Hindlimb muscle (tissue), 1 donor: ENCODE data around the gene ITSN1. TPM values are rescaled to one million over a fixed set of nuclear protein-coding genes. Genes with fewer than 3 reads are reported as not detected.
"Not testable (repeated sequence)": the region's sequence is repeated elsewhere in the genome, so short reads cannot be mapped to it uniquely, and the experiment has no call there.

Experiments
- DNase-seq: peaks from one replicate; pipeline ENCODE4 v3.0.0-alpha.2; 2013
- polyA plus RNA-seq: library from polyadenylated mRNA; unstranded; fragments of 120-200 nt; gene quantifications from one replicate; pipeline ENCODE4 v1.2.1, GENCODE V29; 2013; ENCODE audit not compliant: insufficient read length

ITSN1 gene
- polyA plus RNA-seq, 1 donor = 34.1 TPM

DNA sequence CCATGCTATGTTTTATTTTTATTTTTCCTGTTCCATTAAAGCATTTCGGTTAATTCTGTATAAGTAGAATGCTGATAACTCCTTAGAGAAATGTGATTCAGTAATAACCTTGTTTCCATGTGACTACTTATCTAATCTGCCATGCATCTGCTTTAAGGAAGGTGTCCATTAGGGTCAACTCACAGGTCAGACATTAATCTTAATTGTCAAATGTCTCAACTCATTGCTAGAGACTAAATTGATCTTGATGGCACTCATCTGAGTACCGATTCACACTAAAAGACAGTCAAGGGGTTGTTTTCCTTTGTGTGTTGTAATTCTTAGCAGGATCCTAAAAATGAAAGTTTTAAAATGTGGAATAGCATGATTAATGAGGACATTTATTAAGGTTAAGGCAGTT, 41.8 kb downstream of the ITSN1 start:
- no peak for DNase-seq

DNA sequence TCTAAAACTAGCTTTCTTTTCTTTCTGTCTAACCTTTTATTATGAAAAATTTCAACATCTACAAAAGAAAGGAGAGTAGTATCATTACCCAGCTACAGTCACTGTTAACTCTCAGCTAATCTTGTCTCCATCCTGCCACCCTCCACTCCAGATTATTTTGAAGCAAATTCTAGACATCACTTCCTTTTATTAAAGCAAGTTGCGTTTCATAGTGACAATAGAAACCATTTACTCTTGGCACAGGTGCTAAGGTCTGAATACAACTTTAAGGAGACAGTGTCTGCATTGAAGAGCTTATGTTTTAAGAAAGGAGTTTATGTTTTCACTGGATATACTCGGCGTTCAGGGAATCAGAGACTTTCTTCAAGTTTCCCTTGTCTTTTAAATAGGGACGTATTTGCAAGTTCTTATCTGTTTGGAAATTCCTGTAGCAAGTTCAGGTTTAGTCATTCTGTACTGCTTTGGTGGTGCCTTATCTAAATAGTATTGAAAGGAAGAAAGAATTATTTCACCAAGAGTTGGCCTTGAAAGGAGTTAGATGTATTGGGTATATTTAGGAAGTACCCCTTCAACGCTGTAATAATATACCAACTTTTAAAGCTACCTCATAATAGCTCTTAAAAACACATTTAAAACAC, 42.7 kb downstream of the ITSN1 start:
- no peak for DNase-seq

DNA sequence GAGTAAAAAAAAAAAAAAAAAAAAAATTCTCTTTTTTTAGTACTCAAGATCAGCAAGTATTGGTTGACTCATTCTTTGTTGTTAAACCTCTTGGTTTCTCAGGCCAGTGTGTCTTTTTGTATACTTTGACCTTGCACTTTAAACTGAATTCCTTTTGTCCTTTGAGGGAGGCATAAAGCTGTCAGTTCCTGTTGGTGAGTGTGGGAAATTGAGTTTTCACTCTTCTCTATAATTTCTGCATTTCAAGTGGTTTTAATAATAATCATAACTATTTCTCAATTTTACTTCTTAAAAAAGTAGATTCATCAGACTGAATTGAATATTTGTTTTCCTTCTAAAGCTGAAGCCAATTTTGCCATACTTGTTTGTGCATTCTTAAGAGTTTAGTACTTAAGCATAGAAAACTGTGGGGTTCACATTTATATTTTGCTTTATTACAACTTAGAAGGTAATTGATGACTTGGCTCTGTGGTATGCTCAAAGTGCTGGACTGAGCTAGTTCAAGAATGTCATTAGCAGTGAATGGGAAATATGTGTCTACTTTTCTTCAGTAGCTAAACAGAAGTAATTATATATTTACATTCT, 43.4 kb downstream of the ITSN1 start:
- no peak for DNase-seq

DNA sequence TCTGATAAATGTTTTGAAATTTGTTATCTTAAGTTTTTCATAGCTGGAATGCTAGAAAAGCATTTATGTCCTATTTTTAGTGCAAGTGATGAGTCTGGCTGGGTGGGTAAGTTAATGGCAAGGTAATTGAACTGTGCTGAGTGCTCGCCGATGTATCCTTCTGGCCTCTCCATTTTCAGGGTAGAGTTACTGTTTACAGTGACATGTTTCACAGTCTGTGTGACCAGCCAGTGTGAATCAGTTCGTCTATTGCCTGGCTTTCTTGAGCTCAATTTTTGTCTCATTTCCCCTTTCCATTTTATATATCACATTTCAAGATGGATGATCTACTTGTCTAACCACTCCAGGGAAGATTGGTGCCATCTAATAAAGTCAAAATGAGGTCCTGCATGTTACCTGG, 44.1 kb downstream of the ITSN1 start:
- no peak for DNase-seq

DNA sequence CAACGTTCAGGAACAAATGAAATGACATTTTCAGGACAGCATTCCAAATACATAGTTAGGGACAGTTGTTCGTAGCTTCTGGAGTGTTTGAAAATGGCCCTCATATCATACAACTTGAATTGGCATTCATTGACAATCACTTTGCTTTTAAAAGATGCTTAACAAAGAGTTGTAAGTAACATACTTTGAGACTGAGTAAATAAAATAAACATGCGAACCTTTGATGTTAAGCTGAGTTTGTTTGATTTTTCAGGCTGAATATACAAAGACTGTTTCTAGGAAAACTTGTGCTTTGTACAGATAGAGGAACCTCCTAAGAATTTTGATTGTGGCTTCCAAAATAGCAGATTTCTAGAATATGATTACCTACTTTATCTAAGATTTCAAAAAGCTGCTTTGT, 45.3 kb downstream of the ITSN1 start:
- no peak for DNase-seq

DNA sequence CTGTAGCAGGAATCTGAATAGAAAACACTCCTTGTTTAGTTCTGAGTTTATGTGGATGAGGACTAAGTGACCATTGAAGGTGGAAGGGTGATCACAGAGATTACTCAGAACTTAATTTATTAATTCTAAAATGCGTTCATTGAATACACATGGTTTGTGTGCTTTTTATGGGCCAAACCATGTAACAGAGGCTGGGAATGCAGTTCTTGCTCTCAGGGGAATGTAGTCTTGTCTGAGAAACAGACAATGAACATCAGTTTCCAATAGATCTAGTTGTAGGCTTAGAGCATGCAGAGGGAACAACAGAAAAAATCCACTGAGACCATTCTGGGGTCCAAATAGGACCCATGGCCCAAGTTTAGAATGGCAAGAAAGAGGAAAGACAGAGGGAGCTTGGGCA, 46.1 kb downstream of the ITSN1 start:
- DNase-seq = no peak

DNA sequence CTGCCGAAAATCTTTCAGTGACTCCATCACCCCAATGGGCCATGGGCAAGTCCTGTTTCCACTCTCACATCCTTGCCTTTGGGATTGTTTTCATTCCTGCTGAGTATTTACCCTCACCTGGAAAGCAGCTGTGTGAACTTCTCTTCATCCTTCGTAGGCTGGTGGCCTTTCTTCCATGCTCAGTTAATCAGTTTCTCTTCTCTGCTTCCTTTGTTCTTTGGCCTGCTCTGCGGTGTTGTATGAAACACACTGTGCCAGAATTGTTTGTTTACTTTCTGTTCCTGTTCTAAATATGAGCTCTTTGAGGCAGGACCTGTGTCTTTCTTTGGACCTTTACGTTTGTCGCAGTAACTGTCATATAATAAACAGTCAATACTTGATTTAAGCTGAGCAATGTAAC, 48.6 kb downstream of the ITSN1 start:
- DNase-seq = no peak

DNA sequence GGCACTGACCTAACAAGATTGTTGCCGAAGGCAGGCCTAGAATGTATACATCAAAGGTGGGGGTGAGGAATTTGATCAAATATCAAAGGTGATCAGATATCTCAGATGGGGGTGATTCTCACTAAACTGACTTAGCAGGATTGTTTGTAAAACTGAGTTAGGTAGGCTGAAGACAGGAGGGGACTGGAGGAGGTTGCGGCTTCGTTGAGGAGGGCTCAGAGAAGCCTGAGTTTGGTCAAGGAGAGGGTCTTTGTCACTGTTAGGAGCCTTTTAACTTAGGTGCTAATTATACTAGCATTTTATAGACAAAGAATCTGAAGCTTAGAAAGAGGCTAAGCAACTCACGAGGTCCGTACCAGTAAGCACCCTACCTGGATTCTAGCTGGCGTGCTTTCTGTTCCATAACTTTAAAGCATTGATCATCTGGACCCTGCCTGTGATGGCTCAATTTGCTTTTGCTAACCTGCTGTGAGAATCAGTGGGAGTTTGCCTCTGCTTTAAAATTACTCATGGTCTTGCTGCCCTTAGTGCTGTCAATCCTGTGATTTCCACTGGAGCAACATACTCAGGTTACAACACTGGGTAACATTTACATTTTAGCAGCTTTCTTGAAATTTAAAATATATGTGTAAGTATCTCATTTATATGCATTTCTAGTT, 49.8 kb downstream of the ITSN1 start:
- no peak for DNase-seq

DNA sequence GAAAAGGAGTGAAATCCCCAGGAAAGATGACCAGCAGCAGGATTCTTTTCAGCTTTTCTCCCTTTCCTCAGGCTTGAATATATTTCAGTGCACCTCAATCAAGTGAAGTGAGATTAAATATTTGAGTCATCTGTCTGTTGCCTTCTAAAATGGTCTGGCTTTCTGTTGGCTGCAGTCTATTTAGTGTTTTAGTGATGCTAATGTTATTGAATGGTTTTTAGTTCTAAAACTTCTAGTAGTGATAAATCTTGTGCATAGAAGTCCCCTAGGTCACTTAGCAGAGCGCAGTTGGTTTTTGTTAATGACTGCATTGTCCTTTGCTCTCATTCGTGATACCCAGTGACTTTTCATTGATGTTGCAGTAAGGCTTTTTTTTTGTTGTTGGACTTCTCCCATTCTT, 53.5 kb downstream of the ITSN1 start:
- DNase-seq = no peak

DNA sequence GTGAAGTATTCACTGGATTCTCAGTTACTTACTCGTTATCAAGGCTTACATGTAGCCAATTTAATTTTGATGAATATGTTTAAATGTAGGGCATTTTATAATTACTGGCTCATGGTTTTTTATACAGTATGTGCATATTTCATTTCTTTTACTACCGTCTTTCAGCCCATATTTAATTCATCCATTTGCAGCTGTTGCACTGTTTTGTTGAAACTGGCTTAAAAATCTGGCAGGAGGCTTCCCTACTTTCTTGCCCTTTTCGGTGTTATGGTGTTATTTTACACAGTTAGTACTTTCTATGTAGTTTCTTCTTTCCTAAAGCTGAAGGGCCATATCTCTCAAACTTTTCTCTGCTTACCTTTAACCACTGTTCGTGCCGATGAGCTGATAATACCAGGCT, 54.2 kb downstream of the ITSN1 start:
- no peak for DNase-seq

DNA sequence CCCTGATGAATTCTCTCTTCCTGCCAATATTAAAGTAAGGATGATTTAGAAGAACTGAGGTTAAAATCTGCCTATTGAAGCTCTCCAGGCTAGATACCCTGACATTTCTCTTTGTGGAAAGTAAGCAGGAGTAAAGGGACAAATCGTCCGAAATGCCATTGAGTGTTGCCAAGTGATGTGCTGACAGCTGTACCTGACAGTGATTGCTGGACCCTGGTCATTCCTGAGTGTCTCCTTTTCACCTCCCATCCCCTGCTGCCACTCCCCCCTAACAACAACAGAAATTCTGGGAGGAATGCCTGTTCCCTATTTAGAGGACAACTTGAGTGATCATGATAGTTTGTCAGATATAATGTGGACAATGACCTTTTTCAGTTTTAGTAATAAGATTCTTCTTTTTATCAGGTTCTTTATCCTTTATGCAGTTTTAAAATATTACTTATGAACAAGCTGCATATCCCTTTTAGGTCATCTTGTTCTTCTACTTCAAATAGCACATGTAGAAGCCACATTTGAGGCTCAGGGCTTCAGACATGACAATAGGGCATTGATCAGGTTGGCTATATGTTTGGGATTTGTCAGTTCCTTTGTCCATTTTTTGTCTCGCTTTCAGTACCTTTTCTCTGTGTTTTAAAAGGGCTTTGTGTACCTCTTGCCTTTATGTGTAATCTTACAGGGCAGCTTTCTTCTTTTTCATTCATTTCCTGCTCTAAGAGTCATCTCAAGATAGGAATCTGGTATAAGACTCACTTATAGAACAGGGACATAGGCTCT, 56.0 kb downstream of the ITSN1 start:
- DNase-seq = no peak

DNA sequence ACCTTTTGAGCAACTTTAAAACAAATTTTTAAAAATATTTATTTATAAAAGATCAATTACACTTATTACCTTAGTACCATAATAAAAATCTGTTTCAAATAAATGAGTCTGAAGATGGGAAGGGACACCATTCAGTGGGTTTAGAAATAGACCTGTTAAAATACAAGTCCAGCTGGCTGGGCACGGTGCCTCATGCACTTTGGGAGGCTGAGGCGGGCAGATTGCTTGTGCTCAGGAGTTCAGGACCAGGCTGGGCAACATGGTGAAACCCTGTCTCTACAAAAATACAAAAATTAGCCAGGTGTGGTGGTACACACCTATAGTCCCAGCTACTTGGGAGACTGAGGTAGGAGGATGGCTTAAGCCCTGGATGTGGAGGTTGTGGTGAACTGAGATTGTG, 57.0 kb downstream of the ITSN1 start:
- no peak for DNase-seq

DNA sequence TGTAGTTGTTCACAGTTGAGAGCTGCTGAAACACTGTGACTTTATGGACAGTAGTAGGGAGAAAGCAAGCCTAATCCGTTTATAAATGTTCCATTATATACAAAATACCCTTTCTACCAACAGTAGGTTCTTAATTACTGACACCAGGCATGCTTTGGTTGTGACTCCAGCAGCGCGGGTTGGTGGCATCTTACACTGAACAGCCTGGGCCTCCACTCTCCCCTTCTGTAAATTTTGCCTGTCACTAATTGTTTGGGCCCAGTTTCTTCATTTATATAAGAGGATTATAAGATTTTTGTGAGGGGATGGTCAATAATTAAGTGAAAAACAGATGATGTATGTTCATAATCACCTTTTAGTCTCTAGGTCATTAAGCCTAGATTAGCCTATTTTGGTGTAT, 58.2 kb downstream of the ITSN1 start:
- DNase-seq = no peak

DNA sequence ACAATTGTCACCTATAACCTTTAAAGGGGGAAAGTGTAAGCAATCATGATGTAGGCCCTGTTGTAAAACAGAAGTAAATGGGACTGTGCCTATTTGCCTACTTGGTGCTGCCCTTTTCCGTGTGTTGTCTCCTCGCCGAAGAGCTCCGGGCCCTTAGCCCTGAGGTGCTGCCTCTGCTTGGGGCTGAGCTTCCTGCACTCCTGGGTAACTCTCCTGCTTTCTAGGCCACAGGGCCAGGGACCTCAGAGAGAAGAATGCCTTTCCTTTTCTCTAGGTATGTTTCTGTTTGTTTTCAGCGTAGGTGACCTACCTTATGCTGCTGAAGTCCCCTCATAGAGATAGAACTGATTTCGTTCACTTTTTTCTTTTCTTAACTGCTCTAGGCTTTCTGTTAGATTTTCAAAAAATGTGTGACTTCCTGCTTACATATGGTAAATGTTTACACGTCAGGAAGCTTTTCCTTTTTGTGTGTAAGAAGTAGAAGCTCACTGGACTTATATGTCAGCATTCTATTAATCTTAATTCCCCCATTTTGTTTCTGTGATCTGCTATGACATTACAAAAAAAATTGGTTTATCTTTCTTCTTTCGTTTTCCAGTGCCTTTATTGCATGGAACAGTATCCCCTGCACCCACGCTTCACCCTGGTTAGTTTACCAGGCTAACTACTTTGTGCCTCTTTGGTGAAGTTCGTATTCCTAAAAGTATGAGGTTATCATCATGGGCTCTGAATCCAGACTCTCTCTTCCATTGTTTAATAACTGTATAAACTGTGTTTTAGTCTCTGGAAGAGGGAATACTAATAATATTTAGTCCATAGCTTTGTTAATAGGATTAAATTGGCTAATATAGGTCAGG, 61.7 kb downstream of the ITSN1 start:
- DNase-seq = no peak

DNA sequence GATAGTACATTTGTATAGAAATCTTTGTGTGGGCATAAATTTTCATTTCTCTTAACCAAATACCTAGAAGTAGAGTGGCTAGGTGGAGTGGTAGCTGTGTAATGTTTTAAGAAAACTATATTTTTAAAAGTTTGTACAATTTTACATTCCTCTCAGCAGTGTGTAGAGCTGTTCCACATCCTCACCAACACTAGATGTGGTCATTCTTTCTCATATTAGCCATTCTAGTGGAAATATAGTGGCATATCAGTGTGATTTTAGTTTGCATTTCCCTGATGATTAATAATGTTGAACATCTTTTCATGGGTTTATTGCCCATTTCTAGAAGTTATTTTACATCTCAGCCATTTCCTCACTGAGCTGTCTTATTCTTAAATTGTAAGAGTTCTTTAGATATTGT, 65.5 kb downstream of the ITSN1 start:
- no peak for DNase-seq

DNA sequence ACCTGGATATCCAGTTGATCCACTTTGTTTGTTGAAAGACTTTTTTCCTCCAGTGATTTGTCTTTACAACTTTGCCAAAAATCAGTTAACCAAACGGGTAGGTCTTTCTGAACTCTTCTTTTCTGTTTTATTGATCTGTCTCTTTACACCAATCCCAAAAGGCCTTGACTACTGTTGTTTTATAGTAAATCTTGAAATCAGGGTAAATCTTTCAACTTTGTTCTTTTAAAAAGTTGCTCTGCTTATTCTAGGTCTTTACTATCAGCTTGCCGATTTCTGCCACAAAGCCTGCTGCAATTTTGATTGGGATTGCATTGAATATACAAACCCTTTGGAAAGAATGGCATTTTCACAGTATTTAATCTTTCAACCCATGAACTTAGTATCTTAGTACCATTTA, 66.6 kb downstream of the ITSN1 start:
- DNase-seq = no peak

DNA sequence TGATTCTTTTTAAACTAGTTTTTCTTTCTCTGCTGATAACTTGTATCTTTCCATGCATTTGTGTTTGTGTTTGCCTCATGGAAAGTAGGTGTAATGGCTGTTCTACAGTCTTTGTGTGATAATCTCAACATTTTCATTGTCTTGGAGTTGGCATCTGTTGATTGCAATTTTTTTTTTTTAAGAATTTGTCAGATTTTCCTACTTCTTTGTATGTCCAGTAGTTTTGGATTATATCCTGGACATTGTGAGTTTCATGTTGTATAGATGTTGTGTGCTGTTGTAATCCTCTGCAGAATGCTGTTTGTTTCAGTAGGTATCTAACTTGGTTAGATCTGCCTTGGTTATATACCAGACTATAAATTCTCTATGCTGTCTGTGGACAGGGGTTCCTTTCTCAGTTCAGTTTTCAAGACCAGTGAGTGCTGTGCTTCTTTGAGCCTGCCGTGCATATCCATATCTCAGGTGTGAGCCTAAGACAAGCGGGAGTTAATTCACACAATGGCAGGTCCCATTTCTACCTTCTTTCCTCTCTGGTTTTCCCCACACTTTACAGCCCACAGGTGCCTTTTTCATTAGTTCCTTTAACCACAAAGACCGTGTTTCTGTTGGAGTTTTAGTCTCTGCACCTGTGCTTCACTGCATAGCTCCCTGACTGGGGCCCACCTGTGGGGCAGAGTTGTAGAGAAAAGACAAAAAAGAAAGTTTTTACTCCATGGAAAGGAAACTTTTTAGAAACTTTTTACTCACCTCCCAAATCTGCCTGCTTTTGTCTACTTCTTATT, 69.9 kb downstream of the ITSN1 start:
- DNase-seq = no peak

DNA sequence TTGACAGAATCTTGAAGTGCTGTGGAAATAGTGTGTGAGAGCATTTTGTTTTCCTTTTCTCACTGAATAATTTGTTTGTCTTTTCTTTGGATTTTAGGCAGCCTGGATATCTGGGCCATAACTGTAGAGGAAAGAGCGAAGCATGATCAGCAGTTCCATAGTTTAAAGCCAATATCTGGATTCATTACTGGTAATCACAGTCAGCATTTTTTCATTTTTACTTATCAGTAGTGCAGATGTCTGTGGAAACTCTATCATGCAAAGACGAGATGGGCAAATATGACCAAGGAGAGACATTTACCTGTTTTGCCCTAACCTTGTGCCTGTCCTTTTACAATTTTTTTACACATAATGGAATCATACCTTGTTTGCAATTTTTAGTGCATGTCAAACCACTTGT, 78.8 kb downstream of the ITSN1 start:
- no peak for DNase-seq

DNA sequence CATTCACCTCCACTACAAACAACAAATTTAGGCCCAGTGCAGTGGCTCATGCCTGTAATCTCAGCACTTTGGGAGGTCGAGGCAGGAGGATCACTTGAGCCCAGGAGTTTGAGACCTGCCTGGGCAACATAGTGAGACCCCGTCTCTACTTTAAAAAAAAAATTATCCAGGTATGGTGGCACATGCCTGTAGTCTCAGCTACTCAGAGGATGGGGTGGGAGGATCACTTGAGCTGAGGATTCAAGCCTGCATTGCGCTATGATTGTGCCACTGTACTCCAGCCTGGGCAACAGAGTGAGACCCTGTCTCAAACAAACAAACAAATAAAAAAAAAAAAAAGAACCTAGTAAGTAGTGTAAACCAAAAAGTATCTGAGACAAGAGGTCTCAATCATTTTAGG, 86.8 kb downstream of the ITSN1 start:
- DNase-seq = not testable (repeated sequence)

DNA sequence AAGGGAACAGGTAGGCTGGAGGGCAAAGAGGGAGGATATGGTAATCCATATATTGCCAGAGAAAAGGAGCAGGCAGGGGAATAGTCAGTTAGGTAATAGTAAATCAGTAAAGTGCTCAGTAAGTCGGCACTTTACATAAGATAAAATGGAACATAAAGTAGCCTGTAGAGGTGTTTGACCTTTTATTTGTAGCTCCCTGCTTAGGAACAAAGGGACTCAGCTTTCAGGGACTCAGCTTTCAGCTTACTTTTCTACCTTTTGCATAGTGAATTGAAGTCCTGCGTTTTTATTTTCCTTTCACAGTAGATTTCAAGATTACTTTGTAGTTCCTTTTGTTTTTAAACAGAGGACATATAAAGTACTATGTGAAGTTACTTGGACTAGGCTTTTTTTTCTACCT, 87.3 kb downstream of the ITSN1 start:
- DNase-seq = no peak

DNA sequence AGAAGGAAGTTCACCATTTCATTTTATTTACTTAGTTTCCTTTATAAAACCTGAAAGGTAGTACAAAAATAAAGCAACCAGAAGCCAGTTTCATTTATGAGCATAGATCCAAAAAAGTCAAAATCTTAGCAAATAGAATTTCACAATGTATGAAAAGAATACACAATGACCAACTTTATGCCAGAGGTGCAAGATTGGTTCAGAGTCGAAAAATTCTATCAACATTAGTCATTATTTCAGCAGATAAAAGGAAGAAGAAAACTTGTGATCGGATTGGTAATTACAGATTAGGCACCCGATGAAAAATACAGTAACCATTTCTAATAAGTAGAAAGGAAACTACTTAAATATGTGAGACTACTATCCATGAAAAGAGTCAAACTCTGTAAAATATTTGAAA, 89.1 kb downstream of the ITSN1 start:
- DNase-seq = no peak

DNA sequence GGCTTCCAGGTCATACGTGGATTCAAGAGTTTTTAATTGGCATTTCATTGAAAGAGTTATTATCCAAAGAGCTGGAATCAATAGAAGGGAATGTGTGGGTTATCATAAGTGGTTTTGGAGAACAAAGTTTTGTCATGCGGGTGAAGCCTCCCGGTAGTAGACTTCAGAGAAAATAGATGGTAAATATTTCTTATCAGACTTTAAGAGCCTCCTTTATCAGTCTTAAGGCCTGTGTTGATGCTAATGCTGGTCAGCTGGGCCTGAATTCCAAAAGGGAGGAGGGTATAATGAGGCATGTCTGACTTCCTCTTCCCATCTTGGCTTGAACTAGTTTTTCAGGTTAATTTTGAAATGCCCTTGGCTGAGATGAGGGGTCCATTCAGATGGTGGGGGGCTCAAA, 89.7 kb downstream of the ITSN1 start:
- DNase-seq = no peak
